Retina (tissue), 1 donor: ENCODE data around the gene MSL3.
A peak's percentile ranks its signal among the peaks of the same experiment; 100 is the strongest.

Experiments used
- DNase-seq: peaks from one replicate; pipeline ENCODE4 v3.0.0-alpha.2; 2016

MSL3 gene

DNA sequence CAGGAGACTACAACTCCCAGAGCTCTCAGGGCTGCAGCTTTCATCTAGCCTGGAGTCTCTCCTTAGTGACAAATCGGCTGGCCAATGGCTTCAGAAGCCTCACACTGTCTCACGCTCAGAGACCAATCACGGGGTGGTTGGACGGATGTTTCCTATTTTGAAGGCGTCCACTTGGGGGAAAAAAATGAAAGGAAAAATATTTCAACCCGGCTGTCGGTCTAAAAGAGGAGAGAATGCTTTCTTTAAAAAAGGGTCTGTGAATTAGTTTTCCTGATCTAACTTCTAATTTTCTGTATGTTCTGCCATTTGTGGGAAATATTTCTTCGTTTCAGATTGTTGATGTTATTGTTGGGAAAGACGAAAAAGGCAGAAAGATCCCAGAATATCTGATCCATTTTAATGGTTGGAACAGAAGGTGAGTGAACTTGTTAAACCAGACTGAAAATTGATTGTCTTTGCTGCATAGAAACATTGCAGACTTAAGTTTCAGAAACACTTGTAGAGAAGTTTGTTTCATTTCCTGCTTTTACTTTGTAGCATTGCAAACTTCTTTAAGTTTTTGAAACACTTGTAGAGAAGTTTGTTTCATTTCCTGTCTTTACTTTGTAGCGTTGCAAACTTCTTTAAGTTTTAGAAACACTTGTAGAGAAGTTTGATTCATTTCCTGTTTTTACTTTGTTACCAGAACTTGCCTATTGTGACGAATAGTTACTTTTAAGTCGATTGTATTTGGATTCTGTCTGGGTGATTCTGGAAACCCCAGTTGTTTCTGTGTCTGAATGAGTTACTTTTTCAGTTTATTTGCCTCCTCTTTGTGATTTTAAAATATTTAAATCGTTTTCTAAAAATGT lies 1.6 kb downstream of the MSL3 start:
- peak; percentile 74 for DNase-seq

DNA sequence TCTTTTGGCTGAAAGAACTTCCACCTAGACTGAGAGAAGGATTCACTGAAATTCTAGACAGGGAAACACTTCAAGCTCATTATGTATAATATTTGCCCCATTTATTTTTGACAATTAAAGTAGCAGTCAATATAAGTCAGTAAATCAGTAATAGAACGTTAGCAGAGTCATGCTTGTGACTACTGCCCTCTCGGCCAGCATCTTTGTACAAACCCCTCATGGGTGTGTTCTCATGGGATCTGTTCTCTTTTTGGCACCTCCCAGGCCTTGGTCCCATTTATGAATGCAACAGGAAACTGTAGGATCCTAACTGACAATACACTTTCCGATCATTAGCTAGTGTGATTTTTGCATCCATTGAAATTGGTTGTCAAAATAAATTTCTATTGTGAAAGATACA lies 2.9 kb downstream of the MSL3 start:
- DNase-seq, result no peak

DNA sequence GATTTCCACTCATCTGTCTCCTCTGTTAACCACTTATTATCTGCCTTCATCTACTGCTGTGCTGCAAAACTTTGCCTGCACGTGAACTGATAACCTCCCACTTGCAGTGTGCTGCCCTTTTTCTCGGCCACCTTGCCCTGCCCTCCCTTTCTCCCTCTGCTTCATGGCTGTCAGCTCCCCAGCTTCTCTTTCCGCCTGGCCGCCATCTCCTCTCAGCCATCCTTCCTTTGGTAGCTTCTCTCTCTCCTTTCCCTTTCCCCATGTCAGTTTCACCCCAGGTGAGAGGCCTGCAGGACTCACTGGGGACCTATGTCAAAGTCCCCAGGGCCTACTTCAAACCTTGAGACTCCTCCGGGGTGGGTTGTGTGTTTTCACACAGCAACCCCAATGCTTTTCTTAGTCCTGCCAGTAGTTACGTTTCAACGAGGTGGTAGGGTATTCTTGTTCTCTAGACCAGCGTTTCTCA lies 6.6 kb downstream of the MSL3 start:
- DNase-seq, result no peak

DNA sequence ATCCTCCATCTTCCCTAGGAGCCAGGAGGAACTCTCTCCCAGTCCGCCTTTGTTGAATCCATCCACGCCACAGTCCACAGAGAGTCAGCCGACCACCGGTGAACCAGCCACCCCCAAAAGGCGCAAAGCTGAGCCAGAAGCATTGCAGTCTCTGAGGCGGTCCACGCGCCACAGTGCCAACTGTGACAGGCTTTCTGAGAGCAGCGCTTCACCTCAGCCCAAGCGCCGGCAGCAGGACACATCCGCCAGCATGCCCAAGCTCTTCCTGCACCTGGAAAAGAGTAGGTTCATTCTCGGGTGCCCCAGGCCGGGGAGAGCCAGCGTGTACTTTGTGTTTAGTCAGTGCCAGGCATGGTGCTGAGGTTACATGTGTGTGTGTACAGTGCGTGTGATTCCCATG lies 7.4 kb downstream of the MSL3 start:
- no peak for DNase-seq

DNA sequence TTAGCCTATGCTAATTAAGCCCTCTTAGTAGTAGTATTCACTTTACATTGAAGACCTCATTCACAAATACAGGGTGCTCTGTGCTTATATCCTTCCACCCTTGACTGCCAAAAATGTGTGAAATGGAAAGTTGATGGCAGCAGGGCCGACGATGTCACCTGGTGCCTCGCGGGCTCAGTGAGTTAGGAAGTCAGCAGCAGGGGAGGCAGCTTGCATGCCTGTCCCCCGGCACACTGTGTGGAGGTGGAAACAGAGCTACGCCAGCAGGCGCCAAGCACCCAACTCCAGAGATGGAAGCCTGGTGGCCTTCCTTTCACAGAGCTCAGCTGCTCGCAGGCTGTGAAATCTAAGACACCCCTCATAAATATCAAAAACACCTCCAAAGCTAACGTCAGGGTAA lies 8.4 kb downstream of the MSL3 start:
- DNase-seq, result no peak

GRCh38 chrX:11768039-11768438 lies 10.0 kb downstream of the MSL3 start:
- DNase-seq, result no peak

- DNase-seq, result peak; percentile 58
Observed at GRCh38 chrX:11770320-11770719, 12.3 kb downstream of the MSL3 start.

GRCh38 chrX:11778230-11778629 lies 20.2 kb downstream of the MSL3 start:
- DNase-seq, result no peak

DNA sequence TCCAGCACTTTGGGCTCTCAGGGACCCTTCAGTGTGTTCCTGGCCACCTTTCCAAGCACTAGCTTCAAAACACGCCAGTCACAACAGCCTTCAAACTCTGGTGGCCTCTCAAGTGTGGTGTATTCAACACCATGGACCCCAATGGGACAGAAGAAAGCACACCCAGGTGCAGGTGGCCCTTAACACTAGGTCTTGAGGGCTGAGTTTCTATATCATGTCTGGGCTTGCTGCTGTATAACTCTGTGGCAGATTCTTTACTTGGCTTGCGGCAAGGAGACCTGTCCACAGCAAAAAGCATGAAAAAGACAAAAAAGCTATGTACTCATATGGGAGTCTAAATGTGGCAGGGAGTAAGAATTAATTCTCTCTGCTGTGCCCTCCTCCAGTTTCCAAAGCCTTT lies 23.1 kb downstream of the MSL3 start:
- no peak for DNase-seq

DNA sequence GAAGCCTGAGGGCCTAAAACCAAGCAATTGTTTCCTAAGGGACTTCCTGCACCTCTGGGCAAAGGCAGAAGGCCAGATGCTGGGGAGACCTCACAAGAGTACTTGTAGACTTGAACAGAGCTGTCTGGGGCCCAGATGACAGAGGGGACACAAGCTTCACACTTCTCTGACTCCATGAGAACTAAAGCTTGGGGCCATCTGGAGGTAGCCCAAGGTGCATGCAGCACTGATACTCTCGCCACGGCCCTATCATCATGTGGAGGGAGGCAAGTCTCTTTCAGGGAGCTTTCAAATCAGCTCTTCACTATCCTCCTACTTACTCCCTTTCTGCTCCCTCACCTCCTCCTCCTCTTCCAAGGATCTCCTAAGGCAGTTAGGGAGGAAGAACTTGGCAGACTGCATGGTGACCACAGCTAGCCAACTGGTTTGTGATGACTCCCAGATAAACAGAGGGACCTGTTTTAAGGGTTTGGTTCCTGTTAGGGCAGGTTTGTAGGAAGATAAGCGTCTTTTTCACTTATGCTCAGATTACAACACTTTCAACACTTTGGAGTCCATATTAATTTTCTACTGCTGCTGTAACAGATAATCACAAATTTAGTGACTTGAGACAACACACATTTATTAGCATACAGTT lies 23.8 kb downstream of the MSL3 start:
- DNase-seq, result no peak

GRCh38 chrX:11784543-11784942 lies 26.5 kb downstream of the MSL3 start:
- DNase-seq, result no peak

DNA sequence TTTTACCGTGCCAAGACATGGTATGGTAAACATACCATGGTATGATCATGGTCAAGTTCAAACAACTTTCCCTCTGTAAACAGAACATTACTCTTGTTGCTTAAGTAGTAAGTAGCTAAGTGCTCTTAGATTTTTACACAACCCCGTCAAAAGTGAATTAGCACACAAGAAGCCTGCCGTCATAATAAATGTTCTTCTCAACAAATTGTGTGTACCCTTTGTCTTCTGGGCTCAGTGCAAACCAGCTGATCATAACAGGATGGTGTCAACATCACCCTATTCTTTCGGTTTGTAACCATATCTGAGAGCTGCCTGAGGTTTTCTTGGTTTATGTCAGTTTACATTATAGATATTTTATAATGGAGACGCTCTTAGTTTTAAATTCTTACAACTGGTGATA lies 28.8 kb downstream of the MSL3 start:
- DNase-seq, result no peak

DNA sequence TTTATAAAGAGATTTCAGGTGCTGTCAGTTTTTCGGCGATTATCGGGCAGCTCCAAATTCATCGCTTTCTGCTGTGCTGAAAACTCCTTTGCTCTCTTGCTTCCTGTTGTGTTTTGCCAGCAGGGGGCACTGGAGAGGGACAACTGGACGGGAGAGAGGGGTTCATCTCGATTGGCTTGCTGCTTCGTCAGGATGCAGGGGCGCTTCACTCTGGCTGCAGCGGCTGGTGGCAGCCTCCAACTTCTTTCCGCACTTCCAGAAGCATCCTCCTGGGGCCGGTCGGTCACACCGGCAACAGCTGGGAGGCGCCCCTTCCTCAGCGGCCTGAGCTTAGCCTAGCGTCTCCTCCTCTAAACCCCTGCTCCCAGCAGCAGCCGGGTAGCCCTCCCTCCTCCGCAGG lies 29.5 kb downstream of the MSL3 start:
- peak; percentile 49 for DNase-seq

GRCh38 chrX:11789809-11790208 lies 31.8 kb downstream of the MSL3 start:
- no peak for DNase-seq

- no peak for DNase-seq
Observed at GRCh38 chrX:11791090-11791489, 33.1 kb downstream of the MSL3 start.

DNA sequence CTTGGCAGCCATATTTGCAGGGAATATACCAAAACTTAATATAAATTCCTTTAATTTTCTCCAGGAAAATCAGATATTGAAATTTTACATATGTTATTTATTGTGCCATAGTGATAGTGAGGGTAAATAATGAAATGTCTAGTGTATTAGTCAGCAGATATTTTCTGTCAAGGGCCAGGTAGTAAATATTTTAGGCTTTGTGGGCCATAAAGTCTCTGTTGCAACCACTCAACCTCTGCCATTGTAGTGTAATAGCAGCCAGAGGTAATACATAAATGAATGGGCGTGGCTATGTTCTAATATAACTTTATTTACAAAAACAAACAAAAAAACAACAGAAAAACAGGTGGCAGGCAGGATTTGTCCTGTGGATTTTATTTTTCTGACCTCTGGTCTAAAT lies 33.5 kb downstream of the MSL3 start:
- DNase-seq, result no peak

DNA sequence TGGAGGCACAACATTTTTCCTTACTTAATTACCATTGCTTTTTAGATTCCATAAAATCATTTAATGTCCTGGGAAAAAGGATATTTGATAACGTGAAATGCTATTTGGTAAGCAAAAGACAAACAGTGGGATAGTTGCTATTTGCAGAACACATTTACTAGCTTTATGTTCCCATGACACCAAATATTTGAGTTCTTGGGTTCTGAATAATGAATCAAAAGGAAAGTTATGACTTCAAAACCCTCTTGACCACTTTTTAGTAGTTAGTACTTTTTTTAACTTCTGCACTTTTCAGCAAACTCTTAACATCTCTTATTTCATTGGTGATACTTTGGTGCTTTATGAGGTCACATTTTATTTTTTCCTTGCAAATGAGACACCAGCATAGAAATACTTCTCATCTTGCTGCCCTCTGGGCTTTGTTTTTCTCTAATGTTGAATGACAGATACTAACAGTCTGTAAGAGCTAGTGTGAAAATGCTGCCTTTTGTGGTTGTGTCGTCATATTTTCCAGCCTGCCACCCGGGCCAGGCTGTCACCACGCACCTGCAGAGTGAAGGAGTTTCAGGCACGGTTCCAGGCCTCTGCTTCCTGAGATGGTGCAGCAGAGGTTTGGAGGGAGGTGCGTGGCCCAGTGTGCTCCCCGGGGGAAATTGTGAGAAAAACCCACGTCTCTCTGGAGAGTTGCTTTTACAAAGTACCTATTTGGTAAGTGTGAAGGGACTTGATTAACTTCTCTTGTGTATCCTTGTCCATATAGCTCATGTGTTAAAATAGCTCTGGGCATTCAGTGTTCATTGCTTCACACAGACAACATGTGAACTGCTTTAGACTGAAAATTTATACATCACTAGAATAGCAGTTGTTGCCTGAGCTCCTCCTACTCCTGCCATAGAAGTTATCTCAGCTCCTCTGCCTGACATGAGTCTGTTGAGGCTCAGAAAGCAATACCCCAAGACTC lies 34.7 kb downstream of the MSL3 start:
- no peak for DNase-seq

DNA sequence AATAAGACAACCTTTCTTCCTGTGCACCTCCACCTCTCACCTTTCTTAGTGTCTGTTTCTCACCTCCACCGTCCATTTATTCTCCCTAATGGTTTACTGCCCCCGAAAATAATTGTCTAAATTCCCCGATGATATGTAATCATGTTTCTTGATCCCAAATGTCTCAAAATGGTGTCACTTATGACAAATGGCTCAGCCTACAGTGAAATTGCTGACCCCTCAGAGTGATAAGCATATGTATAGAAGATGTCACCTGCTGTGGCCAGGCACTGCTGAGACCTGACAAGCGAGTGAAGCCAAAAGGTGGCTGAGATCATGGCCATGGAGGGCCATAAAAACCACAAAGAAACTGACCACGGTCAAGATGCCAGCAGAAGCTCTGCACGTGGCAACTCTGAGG lies 35.7 kb downstream of the MSL3 start:
- DNase-seq, result no peak

GRCh38 chrX:11813341-11813740 lies 55.3 kb downstream of the MSL3 start:
- DNase-seq, result no peak
